PC-3 (cell line): ENCODE data around the gene PRSS50.

Experiments
- CTCF ChIP-seq: fragments of 300-600 bp; sonication (generic); conservative IDR thresholded peaks from 2 replicates; pipeline ENCODE4 v1.5.1; 2017; ENCODE audit warnings: antibody characterized with exemption, low read depth, mild to moderate bottlenecking, low read length
- EZH2 ChIP-seq: fragments of 300-600 bp; sonication (generic); IDR thresholded peaks from one replicate; pipeline ENCODE4 v1.6.1; 2017; ENCODE audit warnings: antibody characterized with exemption, mild to moderate bottlenecking, low read length; ENCODE audit not compliant: unreplicated experiment
- EZH2phosphoT487 ChIP-seq: fragments of 300-600 bp; sonication (generic); IDR thresholded peaks from 2 replicates; pipeline ENCODE4 v1.6.1; 2018; ENCODE audit warnings: mild to moderate bottlenecking, antibody characterized with exemption, low read length, borderline replicate concordance

- TF ChIP-seq CTCF (peak; percentile 95), EZH2 (no peak), EZH2phosphoT487 (no peak)
Observed at GRCh38 chr3:46705022-46705530, 12.6 kb downstream of the PRSS50 start.
